Peyer's patch (tissue), 4 donors: ENCODE data around the gene VANGL2.

Experiments
- POLR2A ChIP-seq, 2 donors: fragments of 450-650 bp; IDR thresholded peaks; one replicate each; pipeline ENCODE4 v1.5.1; 2017; ENCODE audit warnings: antibody characterized with exemption in 2 of 2, mild to moderate bottlenecking in 2 of 2, moderate library complexity in 2 of 2
- TF ChIP-seq, protein P1 (sequence below), 6 experiments: fragments of 450-650 bp in 4 of 6; fragments of 200-600 bp in 2 of 6; sonication (generic) in 1 of 6; IDR thresholded peaks; one replicate each; pipeline ENCODE4 v1.5.1; 2017 to 2019; ENCODE audit warnings: antibody characterized with exemption in 6 of 6, mild to moderate bottlenecking in 3 of 6, moderate library complexity in 1 of 6

DNA sequence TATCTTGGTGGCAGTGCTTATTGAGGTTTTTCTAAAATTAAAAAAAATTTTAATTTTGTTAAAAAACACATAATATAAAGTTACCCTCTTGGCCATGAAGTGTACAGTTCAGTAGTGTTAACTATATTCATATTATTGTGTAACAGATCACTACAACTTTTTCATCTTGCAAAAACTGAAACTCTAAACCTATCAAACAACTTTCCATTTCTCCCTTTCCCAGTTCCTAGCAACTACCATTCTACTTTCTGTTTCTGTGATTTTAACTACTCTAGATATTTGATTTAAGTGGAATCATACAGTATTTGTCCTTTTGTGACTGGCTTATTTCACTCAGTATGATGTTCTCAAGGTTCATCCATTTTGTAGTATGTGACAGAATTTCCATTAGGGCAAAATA, 67.2 kb downstream of the VANGL2 start:
- TF ChIP-seq, protein P1, sequence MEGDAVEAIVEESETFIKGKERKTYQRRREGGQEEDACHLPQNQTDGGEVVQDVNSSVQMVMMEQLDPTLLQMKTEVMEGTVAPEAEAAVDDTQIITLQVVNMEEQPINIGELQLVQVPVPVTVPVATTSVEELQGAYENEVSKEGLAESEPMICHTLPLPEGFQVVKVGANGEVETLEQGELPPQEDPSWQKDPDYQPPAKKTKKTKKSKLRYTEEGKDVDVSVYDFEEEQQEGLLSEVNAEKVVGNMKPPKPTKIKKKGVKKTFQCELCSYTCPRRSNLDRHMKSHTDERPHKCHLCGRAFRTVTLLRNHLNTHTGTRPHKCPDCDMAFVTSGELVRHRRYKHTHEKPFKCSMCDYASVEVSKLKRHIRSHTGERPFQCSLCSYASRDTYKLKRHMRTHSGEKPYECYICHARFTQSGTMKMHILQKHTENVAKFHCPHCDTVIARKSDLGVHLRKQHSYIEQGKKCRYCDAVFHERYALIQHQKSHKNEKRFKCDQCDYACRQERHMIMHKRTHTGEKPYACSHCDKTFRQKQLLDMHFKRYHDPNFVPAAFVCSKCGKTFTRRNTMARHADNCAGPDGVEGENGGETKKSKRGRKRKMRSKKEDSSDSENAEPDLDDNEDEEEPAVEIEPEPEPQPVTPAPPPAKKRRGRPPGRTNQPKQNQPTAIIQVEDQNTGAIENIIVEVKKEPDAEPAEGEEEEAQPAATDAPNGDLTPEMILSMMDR (IDR thresholded peaks at IDR 0.05) = no peak
- no peak for TF ChIP-seq POLR2A (IDR thresholded peaks at IDR 0.05)
